Iris pigment epithelial cell (primary cell): Measurements from ENCODE around the gene PYGB.

ENCODE experiments used
- DNase-seq: peaks from one replicate; pipeline ENCODE4 v3.0.0-alpha.2; 2011; ENCODE audit warnings: low read depth

PYGB gene

GRCh38 chr20:25336561-25337422, 88.9 kb downstream of the PYGB start:
- DNase-seq: peak; percentile 69

- DNase-seq: no peak
Observed at GRCh38 chr20:25338112-25339023, 90.5 kb downstream of the PYGB start.

DNA sequence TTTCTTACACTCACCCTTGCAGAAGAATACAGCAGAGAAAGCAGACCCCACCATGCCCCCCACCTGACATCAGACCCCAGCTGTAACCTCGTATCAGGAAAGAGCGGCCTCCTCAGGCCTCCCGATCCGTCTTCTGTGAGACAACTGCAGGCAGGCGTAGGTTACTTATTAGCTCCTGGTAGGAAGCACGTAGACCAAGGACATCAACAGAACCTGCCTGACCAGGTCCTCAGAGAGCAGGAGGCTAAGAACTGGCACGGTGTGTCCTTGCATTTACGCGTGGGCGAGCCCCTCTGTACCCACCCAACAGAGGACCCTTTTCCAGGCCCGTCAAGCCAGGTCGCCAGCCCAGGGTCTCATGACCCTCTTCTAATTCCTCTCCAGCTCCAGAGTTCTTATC, 91.7 kb downstream of the PYGB start:
- no peak for DNase-seq

GRCh38 chr20:25340380-25340779, 92.5 kb downstream of the PYGB start:
- no peak for DNase-seq

GRCh38 chr20:25341716-25342680, 94.1 kb downstream of the PYGB start:
- peak; percentile 28 for DNase-seq

- no peak for DNase-seq
Observed at GRCh38 chr20:25344634-25345033, 96.7 kb downstream of the PYGB start.

- DNase-seq: no peak
Observed at GRCh38 chr20:25345721-25346120, 97.8 kb downstream of the PYGB start.

GRCh38 chr20:25346349-25346748, 98.5 kb downstream of the PYGB start:
- DNase-seq: no peak
